K562 (cell line): Measurements from ENCODE around the gene COL15A1. TPM values are rescaled to one million over a fixed set of nuclear protein-coding genes. Genes with fewer than 3 reads are reported as not detected.

Experiments used
- ARID1B ChIP-seq: fragments of 450-650 bp; IDR thresholded peaks from 2 replicates; pipeline ENCODE4 v1.6.1; 2016; ENCODE audit warnings: antibody characterized with exemption, mild to moderate bottlenecking, inconsistent platforms
- DACH1 ChIP-seq: fragments of 450-650 bp; IDR thresholded peaks from 2 replicates; pipeline ENCODE4 v1.6.1; 2018; ENCODE audit not compliant: partially characterized antibody
- FOXA3 ChIP-seq, 2 experiments: fragments of 450-650 bp in 1 of 2; sonication (generic) in 1 of 2; formaldehyde crosslinking; IDR thresholded peaks in 1 of 2; conservative IDR thresholded peaks in 1 of 2; 2 replicates each; pipeline versions ENCODE4 v1.4.0 to v1.8.0; 2020 to 2022; ENCODE audit warnings: mild to moderate bottlenecking in 2 of 2, missing genetic modification reagents in 1 of 2
- GABPB1 ChIP-seq: sonication (generic); formaldehyde crosslinking; IDR thresholded peaks from 2 replicates; pipeline ENCODE4 v1.8.0; 2022; ENCODE audit warnings: mild to moderate bottlenecking, missing genetic modification reagents
- HDAC2 ChIP-seq: fragments of 450-650 bp; IDR thresholded peaks from 2 replicates; pipeline ENCODE4 v1.6.1; 2016; ENCODE audit warnings: mild to moderate bottlenecking
- HMG20A ChIP-seq: fragments of 450-650 bp; formaldehyde crosslinking; conservative IDR thresholded peaks from 2 replicates; pipeline ENCODE4 v1.4.0; 2020; ENCODE audit warnings: mild to moderate bottlenecking, mixed read lengths
- MECOM ChIP-seq: fragments of 250-450 bp; sonication (Bioruptor Pico); IDR thresholded peaks from 2 replicates; pipeline ENCODE4 v1.8.0; 2022; ENCODE audit warnings: inconsistent platforms
- NFXL1 ChIP-seq: fragments of 450-650 bp; formaldehyde crosslinking; IDR thresholded peaks from 2 replicates; pipeline ENCODE4 v1.4.0; 2021; ENCODE audit warnings: mild to moderate bottlenecking
- NRF1 ChIP-seq, 2 experiments: fragments of 450-650 bp; IDR thresholded peaks in 1 of 2; conservative IDR thresholded peaks in 1 of 2; 2 replicates each; pipeline ENCODE4 v1.6.1; 2014; ENCODE audit warnings: mild to moderate bottlenecking in 2 of 2
- POLR3A ChIP-seq: IDR thresholded peaks from 2 replicates; pipeline ENCODE4 v1.6.1; 2011; ENCODE audit warnings: borderline replicate concordance, mild to moderate bottlenecking, moderate library complexity; ENCODE audit not compliant: insufficient read length, insufficient read depth; ENCODE audit errors: extremely low read depth
- RCOR1 ChIP-seq, 2 experiments: IDR thresholded peaks; 2 replicates each; pipeline ENCODE4 v1.6.1; 2012; ENCODE audit warnings: low read depth in 2 of 2, low read length in 2 of 2, borderline replicate concordance in 1 of 2, improper control_type of control experiment in 1 of 2
- SAFB ChIP-seq: fragments of 200-400 bp; formaldehyde crosslinking; IDR thresholded peaks from 2 replicates; pipeline ENCODE4 v1.6.1; 2017; ENCODE audit warnings: low read depth, low read length, borderline replicate concordance
- SMARCE1 ChIP-seq: fragments of 450-650 bp; IDR thresholded peaks from 2 replicates; pipeline ENCODE4 v1.7.1; 2016; ENCODE audit warnings: mild to moderate bottlenecking
- TEAD4 ChIP-seq, 2 experiments: sonication (generic) in 1 of 2; formaldehyde crosslinking in 1 of 2; IDR thresholded peaks; 2 replicates each; pipeline versions ENCODE4 v1.6.1 to v1.8.0; 2012 to 2022; ENCODE audit warnings: borderline replicate concordance in 1 of 2, inconsistent platforms in 1 of 2, low read length in 1 of 2, mild to moderate bottlenecking in 1 of 2, missing genetic modification reagents in 1 of 2
- ZC3H8 ChIP-seq: fragments of 450-650 bp; IDR thresholded peaks from 2 replicates; pipeline ENCODE4 v1.6.1; 2017
- ZNF146 ChIP-seq: IDR thresholded peaks from one replicate; pipeline ENCODE4 v1.6.1; 2018; ENCODE audit warnings: missing compliant biosample characterization; ENCODE audit not compliant: unreplicated experiment
- ZNF280A ChIP-seq: fragments of 450-650 bp; IDR thresholded peaks from 2 replicates; pipeline ENCODE4 v1.6.1; 2018; ENCODE audit warnings: mild to moderate bottlenecking, low read depth; ENCODE audit not compliant: partially characterized antibody
- ZNF830 ChIP-seq: fragments of 250-450 bp; sonication (Bioruptor Pico); IDR thresholded peaks from 2 replicates; pipeline ENCODE4 v1.5.0; 2021; ENCODE audit warnings: mild to moderate bottlenecking
- polyA plus RNA-seq, 8 experiments: library from polyadenylated mRNA; depleted of rRNA in 4 of 8; stranded (reverse) in 5 of 8; unstranded in 3 of 8; fragments of >200 nt; fragmentation: Nextera tagmentation in 2 of 8; fragmentation: Illumina TruSeq in 1 of 8; extraction: Ambion mirVana in 2 of 8; extraction: Trizol in 1 of 8; gene quantifications; 2 replicates each; pipeline versions ENCODE4 v1.2.1 to v1.2.3, GENCODE V29; 2011 to 2014; ENCODE audit warnings: inconsistent platforms in 1 of 8, missing spikeins in 1 of 8
- total RNA-seq, 7 experiments: library from RNA; depleted of rRNA in 6 of 7; stranded (reverse); fragments of >200 nt in 6 of 7; fragmentation: Illumina TruSeq in 2 of 7; extraction: Trizol in 2 of 7; gene quantifications; 2 replicates each; pipeline versions ENCODE4 v1.2.1 to v1.2.3, GENCODE V29; 2011 to 2021; ENCODE audit warnings: low replicate concordance in 1 of 7
- TF ChIP-seq, protein P1 (sequence below), 2 experiments: IDR thresholded peaks in 1 of 2; conservative IDR thresholded peaks in 1 of 2; 2 replicates each; pipeline ENCODE4 v1.6.1; 2016; ENCODE audit warnings: low read depth in 2 of 2, mild to moderate bottlenecking in 1 of 2, missing compliant biosample characterization in 1 of 2, missing genetic modification characterization in 1 of 2, moderate library complexity in 1 of 2
- TF ChIP-seq, protein P2 (sequence below): fragments of 450-650 bp; formaldehyde crosslinking; conservative IDR thresholded peaks from 2 replicates; pipeline ENCODE4 v1.4.0; 2022; ENCODE audit warnings: mild to moderate bottlenecking, missing genetic modification characterization
- TF ChIP-seq, protein P3 (sequence below): fragments of 450-650 bp; formaldehyde crosslinking; IDR thresholded peaks from 2 replicates; pipeline ENCODE4 v1.4.0; 2022; ENCODE audit warnings: missing genetic modification characterization

The COL15A1 gene
- total and polyA plus RNA-seq, 9 of the 15 experiments (the other 6 are each of a cell fraction or from before 2014, with no cell fraction given), result 0.46 to 5.1 (median 2.6) TPM

GRCh38 chr9:99071313-99072039 lies 127.8 kb downstream of the COL15A1 start (continued):
- TF ChIP-seq TEAD4 (IDR thresholded peaks at IDR 0.05; ENCODE audit: low read length) (no peak), TEAD4 (CRISPR knock-in tag; IDR thresholded peaks at IDR 0.05; ENCODE audit: borderline replicate concordance) (no peak), POLR3A (no peak), ZNF146 (CRISPR knock-in tag) (no peak), ZNF830 (CRISPR knock-in tag) (no peak), ZC3H8 (no peak), FOXA3 (CRISPR knock-in tag; conservative IDR thresholded peaks at IDR 0.05 in 1 of 2, IDR thresholded peaks at IDR 0.05 in 1 of 2) (no peak), SMARCE1 (no peak), GABPB1 (CRISPR knock-in tag) (0 out of 2 replicates have a peak, but pooled peaks have one; percentile 15), DACH1 (no peak), ZNF280A (no peak), RCOR1 (IDR thresholded peaks at IDR 0.05; ENCODE audit: borderline replicate concordance in 1 of 2, low read depth in 2 of 2, low read length in 2 of 2) (no peak), SAFB (no peak), NFXL1 (no peak), HMG20A (CRISPR knock-in tag) (no peak), MECOM (CRISPR knock-in tag) (0 out of 2 replicates have a peak, but pooled peaks have one; percentile 3), NRF1 (conservative IDR thresholded peaks at IDR 0.05 in 1 of 2, IDR thresholded peaks at IDR 0.05 in 1 of 2) (no peak), HDAC2 (no peak), ARID1B (no peak)
- TF ChIP-seq, protein P1, sequence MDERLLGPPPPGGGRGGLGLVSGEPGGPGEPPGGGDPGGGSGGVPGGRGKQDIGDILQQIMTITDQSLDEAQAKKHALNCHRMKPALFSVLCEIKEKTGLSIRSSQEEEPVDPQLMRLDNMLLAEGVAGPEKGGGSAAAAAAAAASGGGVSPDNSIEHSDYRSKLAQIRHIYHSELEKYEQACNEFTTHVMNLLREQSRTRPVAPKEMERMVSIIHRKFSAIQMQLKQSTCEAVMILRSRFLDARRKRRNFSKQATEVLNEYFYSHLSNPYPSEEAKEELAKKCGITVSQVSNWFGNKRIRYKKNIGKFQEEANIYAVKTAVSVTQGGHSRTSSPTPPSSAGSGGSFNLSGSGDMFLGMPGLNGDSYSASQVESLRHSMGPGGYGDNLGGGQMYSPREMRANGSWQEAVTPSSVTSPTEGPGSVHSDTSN (CRISPR knock-in tag; IDR thresholded peaks at IDR 0.05; ENCODE audit: low read depth), result no peak
- TF ChIP-seq, protein P1 (tag; conservative IDR thresholded peaks at IDR 0.05; ENCODE audit: low read depth), result no peak
- TF ChIP-seq, protein P2, sequence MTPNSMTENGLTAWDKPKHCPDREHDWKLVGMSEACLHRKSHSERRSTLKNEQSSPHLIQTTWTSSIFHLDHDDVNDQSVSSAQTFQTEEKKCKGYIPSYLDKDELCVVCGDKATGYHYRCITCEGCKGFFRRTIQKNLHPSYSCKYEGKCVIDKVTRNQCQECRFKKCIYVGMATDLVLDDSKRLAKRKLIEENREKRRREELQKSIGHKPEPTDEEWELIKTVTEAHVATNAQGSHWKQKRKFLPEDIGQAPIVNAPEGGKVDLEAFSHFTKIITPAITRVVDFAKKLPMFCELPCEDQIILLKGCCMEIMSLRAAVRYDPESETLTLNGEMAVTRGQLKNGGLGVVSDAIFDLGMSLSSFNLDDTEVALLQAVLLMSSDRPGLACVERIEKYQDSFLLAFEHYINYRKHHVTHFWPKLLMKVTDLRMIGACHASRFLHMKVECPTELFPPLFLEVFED (CRISPR knock-in tag), result no peak
- TF ChIP-seq, protein P3, sequence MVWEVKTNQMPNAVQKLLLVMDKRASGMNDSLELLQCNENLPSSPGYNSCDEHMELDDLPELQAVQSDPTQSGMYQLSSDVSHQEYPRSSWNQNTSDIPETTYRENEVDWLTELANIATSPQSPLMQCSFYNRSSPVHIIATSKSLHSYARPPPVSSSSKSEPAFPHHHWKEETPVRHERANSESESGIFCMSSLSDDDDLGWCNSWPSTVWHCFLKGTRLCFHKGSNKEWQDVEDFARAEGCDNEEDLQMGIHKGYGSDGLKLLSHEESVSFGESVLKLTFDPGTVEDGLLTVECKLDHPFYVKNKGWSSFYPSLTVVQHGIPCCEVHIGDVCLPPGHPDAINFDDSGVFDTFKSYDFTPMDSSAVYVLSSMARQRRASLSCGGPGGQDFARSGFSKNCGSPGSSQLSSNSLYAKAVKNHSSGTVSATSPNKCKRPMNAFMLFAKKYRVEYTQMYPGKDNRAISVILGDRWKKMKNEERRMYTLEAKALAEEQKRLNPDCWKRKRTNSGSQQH (CRISPR knock-in tag), result no peak
